ENCODE measurements around the gene CFAP299. TPM values are rescaled to one million over a fixed set of nuclear protein-coding genes. Genes with fewer than 3 reads are reported as not detected.

The CFAP299 gene
- total and polyA plus RNA-seq, 2 of the 13 experiments (the other 11 are each of a cell fraction or from before 2014, with no cell fraction given) = not detected

DNA sequence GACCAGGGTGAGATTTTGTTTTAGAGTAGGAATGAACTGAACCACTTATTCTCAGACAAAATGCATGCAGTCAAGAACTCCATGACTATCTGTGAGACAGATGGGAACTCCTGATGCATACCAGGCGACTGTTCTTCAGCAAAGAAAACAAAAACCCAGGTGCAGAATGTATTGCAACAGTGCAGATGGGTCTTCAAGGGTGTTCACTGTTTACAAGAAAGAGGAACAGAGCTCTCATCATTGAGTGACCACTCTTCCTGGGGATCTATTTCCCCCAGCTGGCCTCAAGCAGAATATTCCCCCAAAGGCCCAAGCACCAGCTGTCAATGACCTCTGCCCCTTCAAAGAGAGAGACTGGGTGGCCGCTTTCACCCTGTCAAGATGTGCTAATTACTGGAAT is 655.3 kb downstream of the CFAP299 start:
- no peak for FAIRE-seq
- Histone ChIP-seq H3K4me3 (replicated peaks in 1 of 3; ENCODE audit: insufficient read depth in 1 of 3, low read depth in 2 of 3, low read length in 3 of 3) (no peak overlapping the region), H3K9me3 (ENCODE audit: low read length) (no peaks in the 10 kb centered on the region), H3K4me2 (ENCODE audit: low read depth, low read length) (no peak overlapping the region), H3K36me3 (replicated peaks in 1 of 2; ENCODE audit: control insufficient read depth in 1 of 2, insufficient read depth in 2 of 2, low read length in 2 of 2) (no peaks in the 10 kb centered on the region), H2AFZ (ENCODE audit: low read length) (no peak overlapping the region), H3K27ac (ENCODE audit: extremely low read length, insufficient read depth, low read length) (no peak overlapping the region), H3K4me1 (ENCODE audit: insufficient read depth, low read length) (no peaks in the 10 kb centered on the region), H3K79me2 (ENCODE audit: insufficient read depth, low read length) (no peaks in the 10 kb centered on the region), H3K27me3 (ENCODE audit: control insufficient read depth in 1 of 2, insufficient read depth in 2 of 2, low read length in 2 of 2) (no peaks in the 10 kb centered on the region), H3K9ac (ENCODE audit: insufficient read depth, low read depth, low read length) (no peak overlapping the region), H4K20me1 (ENCODE audit: insufficient read depth, low read length) (no peaks in the 10 kb centered on the region)
- no peak for DNase-seq (ENCODE audit: low spot score)
- no peak for ATAC-seq
- no TSS peak for BruUV-seq (replicated peaks)
- intact Hi-C loops (cut with micrococcal nuclease; ENCODE audit: unreplicated experiment) (loop anchor here (1.0 kb wide), 2 partner anchors 625 to 629 kb away; no protein-coding TSS in a partner anchor), in situ Hi-C loops (cut with HindIII; ENCODE audit: extremely low pct_ligation_motif_present, low pct_unique_long_range_greater_than_20kb) (no loop called here)
- ChIA-PET CTCF (ENCODE audit: low intra/inter-chr PET ratio, low total read pairs) (interaction anchor here (1.9 kb wide), 1 partner anchor 625 kb away, joined by 6 read pairs; no protein-coding TSS in a partner anchor), POLR2A (no interaction called here)
- TF ChIP-seq TOE1 (CRISPR knock-in tag; IDR thresholded peaks at IDR 0.05) (no peak), HMG20A (CRISPR knock-in tag; IDR thresholded peaks at IDR 0.05; ENCODE audit: borderline replicate concordance) (no peak), CENPX (CRISPR knock-in tag; IDR thresholded peaks at IDR 0.05) (no peak), KDM6A (CRISPR knock-in tag; IDR thresholded peaks at IDR 0.05; ENCODE audit: low read depth) (no peak), HINFP (CRISPR knock-in tag; IDR thresholded peaks at IDR 0.05; ENCODE audit: low read depth) (no peak), PAF1 (CRISPR knock-in tag; IDR thresholded peaks at IDR 0.05) (no peak), U2AF2 (IDR thresholded peaks at IDR 0.05; ENCODE audit: low read depth, low read length) (no peak), AHR (CRISPR knock-in tag; IDR thresholded peaks at IDR 0.05) (no peak), CBX5 (CRISPR knock-in tag; IDR thresholded peaks at IDR 0.05; ENCODE audit: borderline replicate concordance) (no peak), UBTF (CRISPR knock-in tag; IDR thresholded peaks at IDR 0.05) (no peak)
- TF ChIP-seq, protein P1, sequence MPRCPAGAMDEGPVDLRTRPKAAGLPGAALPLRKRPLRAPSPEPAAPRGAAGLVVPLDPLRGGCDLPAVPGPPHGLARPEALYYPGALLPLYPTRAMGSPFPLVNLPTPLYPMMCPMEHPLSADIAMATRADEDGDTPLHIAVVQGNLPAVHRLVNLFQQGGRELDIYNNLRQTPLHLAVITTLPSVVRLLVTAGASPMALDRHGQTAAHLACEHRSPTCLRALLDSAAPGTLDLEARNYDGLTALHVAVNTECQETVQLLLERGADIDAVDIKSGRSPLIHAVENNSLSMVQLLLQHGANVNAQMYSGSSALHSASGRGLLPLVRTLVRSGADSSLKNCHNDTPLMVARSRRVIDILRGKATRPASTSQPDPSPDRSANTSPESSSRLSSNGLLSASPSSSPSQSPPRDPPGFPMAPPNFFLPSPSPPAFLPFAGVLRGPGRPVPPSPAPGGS (CRISPR knock-in tag; IDR thresholded peaks at IDR 0.05) = no peak
- TF ChIP-seq, protein P2, sequence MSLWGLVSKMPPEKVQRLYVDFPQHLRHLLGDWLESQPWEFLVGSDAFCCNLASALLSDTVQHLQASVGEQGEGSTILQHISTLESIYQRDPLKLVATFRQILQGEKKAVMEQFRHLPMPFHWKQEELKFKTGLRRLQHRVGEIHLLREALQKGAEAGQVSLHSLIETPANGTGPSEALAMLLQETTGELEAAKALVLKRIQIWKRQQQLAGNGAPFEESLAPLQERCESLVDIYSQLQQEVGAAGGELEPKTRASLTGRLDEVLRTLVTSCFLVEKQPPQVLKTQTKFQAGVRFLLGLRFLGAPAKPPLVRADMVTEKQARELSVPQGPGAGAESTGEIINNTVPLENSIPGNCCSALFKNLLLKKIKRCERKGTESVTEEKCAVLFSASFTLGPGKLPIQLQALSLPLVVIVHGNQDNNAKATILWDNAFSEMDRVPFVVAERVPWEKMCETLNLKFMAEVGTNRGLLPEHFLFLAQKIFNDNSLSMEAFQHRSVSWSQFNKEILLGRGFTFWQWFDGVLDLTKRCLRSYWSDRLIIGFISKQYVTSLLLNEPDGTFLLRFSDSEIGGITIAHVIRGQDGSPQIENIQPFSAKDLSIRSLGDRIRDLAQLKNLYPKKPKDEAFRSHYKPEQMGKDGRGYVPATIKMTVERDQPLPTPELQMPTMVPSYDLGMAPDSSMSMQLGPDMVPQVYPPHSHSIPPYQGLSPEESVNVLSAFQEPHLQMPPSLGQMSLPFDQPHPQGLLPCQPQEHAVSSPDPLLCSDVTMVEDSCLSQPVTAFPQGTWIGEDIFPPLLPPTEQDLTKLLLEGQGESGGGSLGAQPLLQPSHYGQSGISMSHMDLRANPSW (CRISPR knock-in tag; IDR thresholded peaks at IDR 0.05; ENCODE audit: borderline replicate concordance) = no peak
- TF ChIP-seq, protein P3, sequence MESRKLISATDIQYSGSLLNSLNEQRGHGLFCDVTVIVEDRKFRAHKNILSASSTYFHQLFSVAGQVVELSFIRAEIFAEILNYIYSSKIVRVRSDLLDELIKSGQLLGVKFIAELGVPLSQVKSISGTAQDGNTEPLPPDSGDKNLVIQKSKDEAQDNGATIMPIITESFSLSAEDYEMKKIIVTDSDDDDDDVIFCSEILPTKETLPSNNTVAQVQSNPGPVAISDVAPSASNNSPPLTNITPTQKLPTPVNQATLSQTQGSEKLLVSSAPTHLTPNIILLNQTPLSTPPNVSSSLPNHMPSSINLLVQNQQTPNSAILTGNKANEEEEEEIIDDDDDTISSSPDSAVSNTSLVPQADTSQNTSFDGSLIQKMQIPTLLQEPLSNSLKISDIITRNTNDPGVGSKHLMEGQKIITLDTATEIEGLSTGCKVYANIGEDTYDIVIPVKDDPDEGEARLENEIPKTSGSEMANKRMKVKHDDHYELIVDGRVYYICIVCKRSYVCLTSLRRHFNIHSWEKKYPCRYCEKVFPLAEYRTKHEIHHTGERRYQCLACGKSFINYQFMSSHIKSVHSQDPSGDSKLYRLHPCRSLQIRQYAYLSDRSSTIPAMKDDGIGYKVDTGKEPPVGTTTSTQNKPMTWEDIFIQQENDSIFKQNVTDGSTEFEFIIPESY (CRISPR knock-in tag; IDR thresholded peaks at IDR 0.05) = no peak
- WGBS (ENCODE audit: low lambda C conversion rate) = 5% methylated on average over 2 of the region's 2 CpGs

All from HepG2 (cell line).